Spleen (tissue), 13 donors: ENCODE results near the gene GUCA2B. TPM values are rescaled to one million over a fixed set of nuclear protein-coding genes. Genes with fewer than 3 reads are reported as not detected.

Experiments
- DNase-seq: peaks from one replicate; pipeline ENCODE4 v3.0.0-alpha.2; 2020
- H3K27ac ChIP-seq, 8 donors: fragments of 200-600 bp; sonication (generic) in 7 of 8; 1 replicate in 4 of 8; 2 replicates in 4 of 8; pipeline versions ENCODE4 v1.5.0 to v1.8.0; 2016 to 2021; ENCODE audit warnings: inconsistent platforms in 4 of 8, mild to moderate bottlenecking in 4 of 8, moderate library complexity in 1 of 8
- H3K27me3 ChIP-seq, 7 donors: fragments of 200-600 bp; sonication (generic) in 6 of 7; replicated peaks in 1 of 7; 1 replicate in 4 of 7; 2 replicates in 3 of 7; pipeline versions ENCODE4 v1.5.0 to v1.8.0; 2016 to 2021; ENCODE audit warnings: inconsistent platforms in 3 of 7, mild to moderate bottlenecking in 1 of 7
- H3K36me3 ChIP-seq, 6 donors: fragments of 200-600 bp; sonication (generic) in 5 of 6; 1 replicate in 4 of 6; 2 replicates in 2 of 6; pipeline versions ENCODE4 v1.5.0 to v1.8.0; 2016 to 2021; ENCODE audit warnings: inconsistent platforms in 2 of 6
- H3K4me1 ChIP-seq, 6 donors: fragments of 200-600 bp; sonication (generic) in 5 of 6; 1 replicate in 3 of 6; 2 replicates in 3 of 6; pipeline versions ENCODE4 v1.5.0 to v1.8.0; 2016 to 2021; ENCODE audit warnings: inconsistent platforms in 3 of 6
- H3K4me3 ChIP-seq, 8 donors: fragments of 200-600 bp; sonication (generic) in 7 of 8; 1 replicate in 4 of 8; 2 replicates in 4 of 8; pipeline versions ENCODE4 v1.5.0 to v1.8.0; 2016 to 2021; ENCODE audit warnings: inconsistent platforms in 4 of 8, mild to moderate bottlenecking in 4 of 8, moderate library complexity in 2 of 8
- H3K9me3 ChIP-seq, 8 donors: fragments of 200-600 bp; sonication (generic) in 7 of 8; 1 replicate in 4 of 8; 2 replicates in 4 of 8; pipeline versions ENCODE4 v1.5.0 to v1.8.0; 2016 to 2021; ENCODE audit warnings: inconsistent platforms in 4 of 8
- POLR2A ChIP-seq, 3 donors: fragments of 450-650 bp; IDR thresholded peaks; one replicate each; pipeline ENCODE4 v1.5.1; 2017; ENCODE audit warnings: antibody characterized with exemption in 3 of 3, mild to moderate bottlenecking in 1 of 3
- POLR2AphosphoS5 ChIP-seq, 3 donors: sonication (generic); formaldehyde crosslinking; IDR thresholded peaks; one replicate each; pipeline ENCODE4 v1.5.1; 2017; ENCODE audit warnings: antibody characterized with exemption in 3 of 3
- WGBS, 5 donors: extraction: QIAGEN DNeasy Blood & Tissue Kit in 3 of 5; methylation state at CpG; one replicate each; pipeline versions ENCODE4 v1.1.5 to v1.1.7; 2013 to 2018; 5-methylcytosine and 5-hydroxymethylcytosine counted together
- intact Hi-C: fragments of 100-400 bp; cut with DNase I; formaldehyde crosslinking; loops from one replicate; pipeline ENCODE4 v1.15.0; 2023; ENCODE audit warnings: low total_unique reads
- long read RNA-seq, 2 donors: transcript quantifications; one replicate each; lab custom pipeline, GENCODE V29; 2026
- polyA plus RNA-seq, 3 donors: library from polyadenylated mRNA; stranded (reverse); fragments of 200-250 nt; gene quantifications; one replicate each; pipeline ENCODE4 v1.2.1, GENCODE V29; 2013
- total RNA-seq, 7 donors: library from RNA; depleted of rRNA in 3 of 7; stranded (reverse); fragments of >200 nt in 3 of 7; fragmentation: NEBNext Ultra II Directional in 4 of 7; extraction: Animal tissue kit (Norgen Biotek cat#: 25700) in 4 of 7; gene quantifications; one replicate each; pipeline versions ENCODE4 v1.1.0 to v1.2.1, GENCODE V29; 2016 to 2021
- TF ChIP-seq, protein P1 (sequence below), 11 experiments: fragments of 200-600 bp in 7 of 11; fragments of 450-650 bp in 4 of 11; sonication (generic) in 4 of 11; IDR thresholded peaks in 8 of 11; conservative IDR thresholded peaks in 3 of 11; 1 replicate in 7 of 11; 2 replicates in 4 of 11; pipeline versions ENCODE4 v1.4.0 to v1.8.0; 2016 to 2021; ENCODE audit warnings: antibody characterized with exemption in 11 of 11, inconsistent platforms in 4 of 11, mild to moderate bottlenecking in 1 of 11
- donor health status: healthy with polysubstance abuse.
- donor health status: DM: no; HTN: no; CAD: no; lungs with moderate emphysema.
- donor health status: DM: no; HTN: no; CAD: no.
- donor health status: Bipolar disorder and iron deficiency.
- donor health status: healthy.
- donor health status: DM: no; HTN: no; CAD: no.
- donor health status: DM: yes; HTN: yes; CAD: no.

Gene GUCA2B
- total RNA-seq (not detected), polyA plus RNA-seq (not detected)
- long read RNA-seq, donor 1, partial matches to known transcripts = 0 of 1 reads
- long read RNA-seq, donor 1, other reads (novel, unspliced or antisense) = 0 of 1 reads
- long read RNA-seq, donor 2 = 0 reads

DNA sequence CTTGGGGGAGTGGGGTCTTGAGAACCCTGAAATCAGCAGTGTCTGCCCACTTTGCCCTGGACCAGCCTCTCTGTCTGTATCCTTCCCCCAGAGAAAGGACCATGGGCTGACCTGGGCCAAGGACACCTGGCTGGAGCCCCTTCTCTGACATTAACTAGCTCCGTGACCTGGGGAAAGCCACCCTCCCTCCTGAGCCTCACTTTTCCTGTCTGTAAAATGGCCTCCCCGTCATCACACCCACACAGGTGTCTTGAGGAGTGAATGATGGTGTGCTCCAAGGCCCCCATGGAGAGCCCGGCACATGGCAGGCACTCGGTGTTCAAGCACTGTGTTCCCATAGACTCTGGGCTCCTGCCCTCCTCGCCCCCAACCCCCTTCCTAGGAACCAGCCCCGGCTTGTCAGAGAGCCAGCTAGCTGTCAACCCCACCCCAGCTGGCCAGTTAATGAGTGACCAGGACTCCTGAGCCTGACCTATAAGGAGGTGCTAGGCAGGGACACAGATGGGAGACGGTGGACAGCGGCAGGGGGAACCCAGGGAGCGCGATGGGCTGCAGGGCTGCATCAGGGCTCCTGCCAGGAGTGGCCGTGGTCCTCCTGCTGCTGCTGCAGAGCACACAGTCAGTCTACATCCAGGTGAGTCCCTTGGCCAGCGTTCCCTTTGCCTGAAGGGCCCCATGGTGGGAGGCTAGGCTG is at the start of gene GUCA2B:
GUCA2B (plus strand) TSS at position 504 of the 694 bp plus-strand sequence; CDS start at position 545, 41 bp downstream.
- intact Hi-C loops = no loop called here
- no peak for TF ChIP-seq POLR2A (IDR thresholded peaks at IDR 0.05)
- TF ChIP-seq POLR2AphosphoS5 (IDR thresholded peaks at IDR 0.05) = no peak
- TF ChIP-seq, protein P1, sequence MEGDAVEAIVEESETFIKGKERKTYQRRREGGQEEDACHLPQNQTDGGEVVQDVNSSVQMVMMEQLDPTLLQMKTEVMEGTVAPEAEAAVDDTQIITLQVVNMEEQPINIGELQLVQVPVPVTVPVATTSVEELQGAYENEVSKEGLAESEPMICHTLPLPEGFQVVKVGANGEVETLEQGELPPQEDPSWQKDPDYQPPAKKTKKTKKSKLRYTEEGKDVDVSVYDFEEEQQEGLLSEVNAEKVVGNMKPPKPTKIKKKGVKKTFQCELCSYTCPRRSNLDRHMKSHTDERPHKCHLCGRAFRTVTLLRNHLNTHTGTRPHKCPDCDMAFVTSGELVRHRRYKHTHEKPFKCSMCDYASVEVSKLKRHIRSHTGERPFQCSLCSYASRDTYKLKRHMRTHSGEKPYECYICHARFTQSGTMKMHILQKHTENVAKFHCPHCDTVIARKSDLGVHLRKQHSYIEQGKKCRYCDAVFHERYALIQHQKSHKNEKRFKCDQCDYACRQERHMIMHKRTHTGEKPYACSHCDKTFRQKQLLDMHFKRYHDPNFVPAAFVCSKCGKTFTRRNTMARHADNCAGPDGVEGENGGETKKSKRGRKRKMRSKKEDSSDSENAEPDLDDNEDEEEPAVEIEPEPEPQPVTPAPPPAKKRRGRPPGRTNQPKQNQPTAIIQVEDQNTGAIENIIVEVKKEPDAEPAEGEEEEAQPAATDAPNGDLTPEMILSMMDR (IDR thresholded peaks at IDR 0.05 in 8 of 11, conservative IDR thresholded peaks at IDR 0.05 in 3 of 11) = no peak
- no peaks in the 10 kb centered on the region for H3K4me1 ChIP-seq
- no peak for DNase-seq
- H3K36me3 ChIP-seq = no peaks in the 10 kb centered on the region
- H3K4me3 ChIP-seq = no peak within 1 kb of the TSS
- WGBS, 5 donors = 84 to 94% (median 88%) methylated on average over 7 to 12 of the region's 12 CpGs
- H3K9me3 ChIP-seq = no peaks in the 10 kb centered on the region
- peaks cover 0 to 7% (median 0%) of the 10 kb centered on the region in 7 donors for H3K27me3 ChIP-seq
- no peak within 1 kb of the TSS for H3K27ac ChIP-seq

GRCh38 chr1:42105025-42105424 is 48.2 kb upstream of the GUCA2B start:
- 85 to 97% (median 93%) methylated on average over 1 of the region's 1 CpG for WGBS, 5 donors
- Histone ChIP-seq H3K4me3 (no peak overlapping the region), H3K36me3 (no peaks in the 10 kb centered on the region), H3K9me3 (peaks cover 0 to 10% (median 3%) of the 10 kb centered on the region in 8 donors), H3K27ac (no peak overlapping the region), H3K4me1 (no peaks in the 10 kb centered on the region), H3K27me3 (peaks cover 0 to 10% (median 0%) of the 10 kb centered on the region in 7 donors)
- DNase-seq = no peak
- TF ChIP-seq, protein P1 (IDR thresholded peaks at IDR 0.05 in 8 of 11, conservative IDR thresholded peaks at IDR 0.05 in 3 of 11) = no peak
- TF ChIP-seq POLR2A (IDR thresholded peaks at IDR 0.05) = no peak
- TF ChIP-seq POLR2AphosphoS5 (IDR thresholded peaks at IDR 0.05) = no peak
- intact Hi-C loops = no loop called here

- intact Hi-C loops = no loop called here
- 80 to 95% (median 91%) methylated on average over 7 of the region's 7 CpGs for WGBS, 5 donors
These were observed 44.9 kb upstream of the GUCA2B start for GRCh38 chr1:42108309-42108708.

DNA sequence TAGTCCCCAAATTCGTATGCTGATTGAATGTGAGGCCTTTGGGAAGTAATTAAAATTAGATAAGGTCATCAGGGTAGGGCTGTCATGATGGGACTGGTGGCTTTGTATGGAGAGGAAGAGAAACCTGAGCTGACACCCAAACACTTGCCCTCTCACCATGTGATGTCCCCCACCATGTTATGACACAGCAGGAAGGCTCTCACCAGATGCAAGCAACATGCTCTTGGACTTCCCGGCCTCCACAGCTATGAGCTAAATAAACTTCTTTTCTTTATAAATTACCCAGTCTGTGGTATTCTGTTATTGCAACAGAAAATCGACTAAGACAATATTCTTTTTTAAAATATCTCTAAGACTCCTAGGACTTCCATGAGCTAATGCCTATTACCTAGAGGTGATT is 43.6 kb upstream of the GUCA2B start:
- WGBS, 5 donors = 74 to 94% (median 84%) methylated on average over 3 of the region's 3 CpGs
- TF ChIP-seq, protein P1 (IDR thresholded peaks at IDR 0.05 in 8 of 11, conservative IDR thresholded peaks at IDR 0.05 in 3 of 11) = no peak
- TF ChIP-seq POLR2AphosphoS5 (IDR thresholded peaks at IDR 0.05) = no peak
- TF ChIP-seq POLR2A (IDR thresholded peaks at IDR 0.05) = no peak
- Histone ChIP-seq H3K4me1 (no peaks in the 10 kb centered on the region), H3K9me3 (no peaks in the 10 kb centered on the region), H3K27me3 (peaks cover 0 to 14% (median 0%) of the 10 kb centered on the region in 7 donors), H3K36me3 (no peaks in the 10 kb centered on the region), H3K4me3 (no peak overlapping the region), H3K27ac (no peak overlapping the region)
- intact Hi-C loops = no loop called here
- no peak for DNase-seq

More at GRCh38 chr1:42108309-42108708, 44.9 kb upstream of the GUCA2B start:
- H3K4me1 ChIP-seq = no peaks in the 10 kb centered on the region
- no peaks in the 10 kb centered on the region for H3K36me3 ChIP-seq
- H3K9me3 ChIP-seq = no peaks in the 10 kb centered on the region
- TF ChIP-seq POLR2A (IDR thresholded peaks at IDR 0.05) = no peak
- TF ChIP-seq, protein P1 (IDR thresholded peaks at IDR 0.05 in 8 of 11, conservative IDR thresholded peaks at IDR 0.05 in 3 of 11) = no peak
- TF ChIP-seq POLR2AphosphoS5 (IDR thresholded peaks at IDR 0.05) = no peak
- no peak overlapping the region for H3K4me3 ChIP-seq
- peaks cover 0 to 19% (median 0%) of the 10 kb centered on the region in 7 donors for H3K27me3 ChIP-seq
- DNase-seq = no peak
- no peak overlapping the region for H3K27ac ChIP-seq
